ENCODE results near the gene DLG2. TPM values are rescaled to one million over a fixed set of nuclear protein-coding genes. Genes with fewer than 3 reads are reported as not detected.

Gene DLG2
- total RNA-seq, 4 donors from 2014 or later = 6.5 to 14.6 (median 7.2) TPM

GRCh38 chr11:85475660-85476517, 151.3 kb downstream of the DLG2 start:
- no peak overlapping the region for H3K4me3 ChIP-seq
- peaks cover 0 to 29% (median 3%) of the 10 kb centered on the region in 4 donors for H3K9me3 ChIP-seq
- no peaks in the 10 kb centered on the region for H3K4me1 ChIP-seq
- peaks cover 0 to 9% (median 0%) of the 10 kb centered on the region in 3 donors for H3K36me3 ChIP-seq
- no peak overlapping the region for H3K27ac ChIP-seq
- TF ChIP-seq CTCF (IDR thresholded peaks at IDR 0.05) (no peak), EP300 (IDR thresholded peaks at IDR 0.05) (no peak), POLR2A (IDR thresholded peaks at IDR 0.05) (no peak)
- DNase-seq (ENCODE audit: low spot score in 2 of 2) = no peak
- H3K27me3 ChIP-seq = no peaks in the 10 kb centered on the region
- WGBS, 2 donors = 83 to 84% methylated on average over 7 of the region's 7 CpGs

GRCh38 chr11:85472953-85473352, 154.2 kb downstream of the DLG2 start:
- Histone ChIP-seq H3K27me3 (no peaks in the 10 kb centered on the region), H3K4me3 (no peak overlapping the region), H3K36me3 (peaks cover 0 to 9% (median 0%) of the 10 kb centered on the region in 3 donors), H3K9me3 (peaks cover 0 to 35% (median 5%) of the 10 kb centered on the region in 4 donors), H3K27ac (no peak overlapping the region), H3K4me1 (no peaks in the 10 kb centered on the region)
- 90 to 93% methylated on average over 5 to 6 of the region's 6 CpGs for WGBS, 2 donors
- DNase-seq (ENCODE audit: low spot score in 2 of 2) = no peak
- TF ChIP-seq POLR2A (IDR thresholded peaks at IDR 0.05) (no peak), EP300 (IDR thresholded peaks at IDR 0.05) (no peak), CTCF (IDR thresholded peaks at IDR 0.05) (no peak)

GRCh38 chr11:85464283-85464682, 162.9 kb downstream of the DLG2 start:
- TF ChIP-seq CTCF (IDR thresholded peaks at IDR 0.05) = no peak
- no peak for DNase-seq (ENCODE audit: low spot score in 2 of 2)
- H3K4me3 ChIP-seq = no peak overlapping the region
- H3K27ac ChIP-seq = no peak overlapping the region
- no peaks in the 10 kb centered on the region for H3K4me1 ChIP-seq
- H3K27me3 ChIP-seq = no peaks in the 10 kb centered on the region
- H3K9me3 ChIP-seq = peaks cover 0 to 44% (median 4%) of the 10 kb centered on the region in 4 donors
- WGBS, 2 donors = 70 to 71% methylated on average over 2 of the region's 2 CpGs
- H3K36me3 ChIP-seq = peaks cover 0 to 7% (median 0%) of the 10 kb centered on the region in 3 donors

- WGBS, 2 donors = 86 to 92% methylated on average over 2 to 4 of the region's 4 CpGs
- no peak for DNase-seq (ENCODE audit: low spot score in 2 of 2)
These were observed 167.8 kb downstream of the DLG2 start for GRCh38 chr11:85459304-85459703.

More at GRCh38 chr11:85459304-85459703, 167.8 kb downstream of the DLG2 start:
- Histone ChIP-seq H3K9me3 (peaks cover 0 to 76% (median 11%) of the 10 kb centered on the region in 4 donors), H3K4me1 (no peaks in the 10 kb centered on the region), H3K27ac (no peak overlapping the region), H3K36me3 (peaks cover 0 to 7% (median 0%) of the 10 kb centered on the region in 3 donors), H3K27me3 (no peaks in the 10 kb centered on the region), H3K4me3 (no peak overlapping the region)
- TF ChIP-seq POLR2A (IDR thresholded peaks at IDR 0.05) = no peak
- no peak for TF ChIP-seq EP300 (IDR thresholded peaks at IDR 0.05)
- no peak for TF ChIP-seq CTCF (IDR thresholded peaks at IDR 0.05)

All from tibial nerve (tissue), 4 donors.